GM12878 (cell line): ENCODE measurements around the gene PKNOX1.

Experiments used
- ATF2 ChIP-seq: IDR thresholded peaks from 2 replicates; pipeline ENCODE4 v1.6.1; 2012; ENCODE audit warnings: low read length, inconsistent platforms
- BRCA1 ChIP-seq: IDR thresholded peaks from 2 replicates; pipeline ENCODE4 v1.6.1; 2011; ENCODE audit warnings: low read depth, low read length, improper control_type of control experiment
- CBFB ChIP-seq: IDR thresholded peaks from 2 replicates; pipeline ENCODE4 v1.6.1; 2016; ENCODE audit warnings: antibody characterized with exemption, low read depth
- CHD2 ChIP-seq: IDR thresholded peaks from 2 replicates; pipeline ENCODE4 v1.6.1; 2011; ENCODE audit warnings: low read depth, low read length, improper control_type of control experiment, borderline replicate concordance
- CREB1 ChIP-seq: IDR thresholded peaks from 2 replicates; pipeline ENCODE4 v1.6.1; 2012; ENCODE audit warnings: low read depth, mild to moderate bottlenecking, inconsistent platforms
- CTCF ChIP-seq, 3 experiments: IDR thresholded peaks in 2 of 3; conservative IDR thresholded peaks in 1 of 3; 2 replicates each; pipeline ENCODE4 v1.5.1; 2011; ENCODE audit warnings: low read depth in 3 of 3, low read length in 3 of 3, mild to moderate bottlenecking in 3 of 3, control low read depth in 2 of 3, moderate library complexity in 2 of 3, inconsistent platforms in 1 of 3, mixed read lengths in 1 of 3; ENCODE audit not compliant: control insufficient read depth in 2 of 3, insufficient read depth in 1 of 3; ENCODE audit errors: extremely low read depth in 1 of 3
- EZH2 ChIP-seq: IDR thresholded peaks from 2 replicates; pipeline ENCODE4 v1.6.1; 2012; ENCODE audit warnings: low read depth, mild to moderate bottlenecking, control low read depth, inconsistent platforms, low read length, borderline replicate concordance; ENCODE audit not compliant: control insufficient read depth
- JUNB ChIP-seq: IDR thresholded peaks from 2 replicates; pipeline ENCODE4 v1.6.1; 2016; ENCODE audit warnings: antibody characterized with exemption, mild to moderate bottlenecking
- NFXL1 ChIP-seq: fragments of 450-650 bp; IDR thresholded peaks from 2 replicates; pipeline ENCODE4 v1.6.1; 2017; ENCODE audit warnings: antibody characterized with exemption, mild to moderate bottlenecking, borderline replicate concordance
- PBX3 ChIP-seq: IDR thresholded peaks from 2 replicates; pipeline ENCODE4 v1.6.1; 2011; ENCODE audit warnings: mild to moderate bottlenecking, low read depth, low read length, moderate library complexity; ENCODE audit not compliant: insufficient replicate concordance
- POLR2A ChIP-seq: IDR thresholded peaks from 2 replicates; pipeline ENCODE4 v1.6.1; 2011; ENCODE audit warnings: low read depth, mild to moderate bottlenecking, low read length
- RCOR1 ChIP-seq: conservative IDR thresholded peaks from 2 replicates; pipeline ENCODE4 v1.6.1; 2012; ENCODE audit warnings: low read depth, low read length, improper control_type of control experiment
- SP1 ChIP-seq: IDR thresholded peaks from one replicate; pipeline ENCODE4 v1.6.1; 2011; ENCODE audit warnings: low read depth, low read length
- SRF ChIP-seq, 2 experiments: IDR thresholded peaks; 2 replicates each; pipeline ENCODE4 v1.6.1; 2011; ENCODE audit warnings: low read depth in 2 of 2, low read length in 2 of 2, mild to moderate bottlenecking in 1 of 2, moderate library complexity in 1 of 2

- no peak for TF ChIP-seq CTCF (IDR thresholded peaks at IDR 0.05 in 2 of 3, conservative IDR thresholded peaks at IDR 0.05 in 1 of 3; ENCODE audit: control insufficient read depth in 2 of 3, extremely low read depth in 1 of 3, insufficient read depth in 1 of 3, low read depth in 3 of 3, low read length in 3 of 3)
- TF ChIP-seq EZH2, result no peak
- no peak for TF ChIP-seq JUNB
- TF ChIP-seq BRCA1, result no peak
- TF ChIP-seq POLR2A, result no peak
- TF ChIP-seq SP1, result no peak
- TF ChIP-seq ATF2, result no peak
- TF ChIP-seq RCOR1, result no peak
- no peak for TF ChIP-seq PBX3
- no peak for TF ChIP-seq SRF (IDR thresholded peaks at IDR 0.05; ENCODE audit: low read depth in 2 of 2, low read length in 2 of 2)
- no peak for TF ChIP-seq CHD2
- TF ChIP-seq CBFB, result no peak
- no peak for TF ChIP-seq CREB1
- no peak for TF ChIP-seq NFXL1
Observed at GRCh38 chr21:43020177-43020576, 45.8 kb downstream of the PKNOX1 start.
